ENCODE results near the gene CLSTN2. TPM values are rescaled to one million over a fixed set of nuclear protein-coding genes. Genes with fewer than 3 reads are reported as not detected.

The CLSTN2 gene
- total RNA-seq, 1 experiment from 2014 or later, result 0.84 TPM

DNA sequence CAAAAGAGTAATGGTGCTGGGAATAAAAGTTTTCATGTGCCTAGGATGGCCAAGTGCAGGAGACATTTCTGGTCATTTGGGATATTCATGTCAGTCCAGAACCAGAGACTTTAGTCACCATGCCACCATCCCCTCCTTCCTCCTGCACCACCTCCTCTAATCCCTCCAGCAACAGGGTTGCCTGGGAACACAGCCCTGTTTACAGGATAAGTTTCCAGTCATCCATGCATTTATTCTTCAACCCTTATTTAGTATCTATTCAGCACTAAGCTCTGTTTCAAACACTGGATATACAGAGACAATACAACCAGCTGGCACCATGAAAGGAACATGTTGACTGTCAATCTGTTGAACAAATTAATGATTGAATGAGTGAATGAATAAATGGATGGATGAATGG is 211.7 kb downstream of the CLSTN2 start:
- no peak for DNase-seq (ENCODE audit: low read depth)

DNA sequence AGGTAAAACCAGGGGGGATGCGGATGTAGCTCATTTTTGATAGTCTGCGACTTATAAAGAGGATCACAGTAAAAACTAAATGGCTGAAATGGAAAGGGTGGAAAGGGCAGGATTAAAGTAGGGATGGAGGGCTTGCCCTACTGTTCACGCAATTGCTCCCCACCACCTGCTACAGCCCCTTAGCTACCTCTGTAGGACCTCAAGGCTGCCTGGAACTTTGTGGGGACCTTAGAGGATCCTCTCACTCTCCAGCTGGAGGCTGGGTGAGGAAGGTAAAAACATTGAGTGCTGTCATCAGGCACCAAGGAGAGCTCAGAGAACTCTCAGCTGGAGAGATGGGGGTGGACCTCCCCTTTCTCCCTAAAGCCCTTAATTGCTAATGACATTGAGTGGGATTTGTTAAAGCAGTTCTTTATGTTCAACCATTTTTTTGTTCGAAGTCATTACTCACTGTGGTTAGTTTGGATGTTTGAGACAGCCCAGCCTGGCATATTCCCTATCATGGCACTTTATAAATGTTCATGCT is 213.0 kb downstream of the CLSTN2 start:
- no peak for DNase-seq (ENCODE audit: low read depth)

DNA sequence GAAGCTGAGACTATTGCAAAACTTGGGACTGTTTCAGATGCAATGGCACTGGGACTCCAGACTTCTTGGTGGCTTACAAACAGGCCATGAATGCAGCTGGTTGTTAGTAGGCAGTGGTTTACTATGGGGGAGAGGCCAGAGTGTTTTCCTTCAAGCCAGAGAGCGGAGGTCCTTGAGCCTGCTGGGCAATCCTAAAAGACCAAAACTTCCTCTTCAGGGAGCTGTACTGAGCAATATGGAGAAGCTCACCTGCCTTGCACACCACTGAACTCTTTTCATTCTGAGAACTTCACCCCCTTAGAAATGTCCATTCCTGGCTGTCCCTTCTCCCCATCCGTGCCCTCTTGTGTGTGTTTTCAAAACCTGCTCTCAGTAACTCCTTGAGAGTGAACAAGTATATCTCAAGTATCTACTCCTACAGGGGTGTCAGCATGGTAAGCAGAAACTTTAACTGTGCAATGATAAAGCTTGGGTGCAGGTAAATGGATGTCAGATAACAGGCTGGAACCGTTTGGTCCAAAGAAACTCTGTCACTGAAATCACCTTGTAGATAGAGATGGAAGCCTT is 213.9 kb downstream of the CLSTN2 start:
- DNase-seq (ENCODE audit: low read depth), result no peak

DNA sequence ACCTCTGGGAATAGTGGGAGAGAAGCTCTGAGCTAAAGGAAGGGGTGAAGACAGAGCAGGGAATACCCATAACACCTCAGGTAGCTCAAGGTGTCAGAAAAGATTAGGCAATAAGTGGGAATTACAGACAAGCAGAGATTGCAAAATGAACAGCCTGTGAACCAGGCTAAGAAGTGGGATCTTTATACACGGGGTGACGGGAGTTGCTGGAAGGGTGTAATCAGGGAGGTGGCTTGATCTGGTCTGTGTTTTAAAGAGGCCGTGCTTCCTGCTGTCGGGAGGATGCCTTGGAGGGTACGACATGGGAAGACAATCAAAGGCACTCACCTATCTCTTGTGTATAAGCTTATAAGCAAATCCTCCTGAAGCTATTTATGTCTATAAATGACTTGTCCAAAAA is 216.3 kb downstream of the CLSTN2 start:
- no peak for DNase-seq (ENCODE audit: low read depth)

DNA sequence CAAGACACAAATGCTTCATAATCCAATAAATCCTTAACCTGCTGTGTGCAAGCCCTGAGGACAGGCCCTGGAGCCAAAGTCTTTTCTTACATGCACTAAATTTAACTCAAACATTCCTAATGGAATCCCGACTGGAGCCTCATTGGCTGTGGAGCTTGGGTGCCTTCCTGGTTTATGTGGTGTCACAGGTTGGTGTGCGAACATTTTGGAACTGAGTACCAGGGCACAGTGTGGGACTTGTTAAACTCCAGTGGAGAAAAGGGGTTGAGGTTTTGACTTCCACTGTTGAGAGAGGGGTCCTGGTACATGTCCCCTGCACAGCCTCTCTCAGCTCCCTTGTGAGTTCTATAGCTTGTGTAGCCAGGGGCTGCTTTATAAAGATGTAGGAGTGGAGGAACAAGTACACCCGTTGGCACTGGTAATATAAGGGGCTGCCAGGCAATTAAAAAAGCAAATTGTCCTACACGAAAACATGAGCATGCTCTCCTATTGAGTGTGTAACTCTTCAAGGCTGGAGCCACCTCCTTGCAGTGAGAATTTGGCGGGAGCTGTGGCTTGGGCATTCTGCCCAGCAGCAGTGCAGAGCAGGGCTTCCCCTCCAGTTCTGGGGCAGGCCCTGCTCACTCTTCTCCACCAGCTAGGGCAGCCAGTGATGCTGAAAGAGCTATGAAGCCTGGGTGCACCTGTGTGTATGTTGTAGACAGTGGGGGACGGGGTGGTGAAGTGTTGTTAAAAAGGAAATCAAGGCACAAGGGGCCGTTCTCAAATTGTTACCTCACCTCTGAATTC is 218.1 kb downstream of the CLSTN2 start:
- DNase-seq (ENCODE audit: low read depth), result no peak

DNA sequence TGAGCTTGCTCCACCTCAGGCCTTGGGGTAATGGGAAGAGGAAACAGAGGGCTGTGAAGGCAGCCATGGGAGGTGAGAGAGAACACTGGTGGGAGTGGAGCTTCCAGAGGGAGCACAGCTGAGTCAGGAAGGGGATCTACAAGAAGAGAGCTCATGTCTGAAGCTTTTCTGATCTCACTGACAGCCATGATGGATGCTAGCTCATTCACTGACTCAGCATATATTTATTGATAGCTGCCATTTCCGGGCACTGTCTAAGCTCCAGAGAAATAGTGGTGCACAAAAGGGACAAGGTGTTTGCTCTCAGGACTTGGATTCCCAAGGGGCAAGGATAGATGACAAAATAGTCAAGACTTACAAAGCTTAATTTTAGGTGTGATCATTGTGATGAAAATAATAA is 218.8 kb downstream of the CLSTN2 start:
- no peak for DNase-seq (ENCODE audit: low read depth)

DNA sequence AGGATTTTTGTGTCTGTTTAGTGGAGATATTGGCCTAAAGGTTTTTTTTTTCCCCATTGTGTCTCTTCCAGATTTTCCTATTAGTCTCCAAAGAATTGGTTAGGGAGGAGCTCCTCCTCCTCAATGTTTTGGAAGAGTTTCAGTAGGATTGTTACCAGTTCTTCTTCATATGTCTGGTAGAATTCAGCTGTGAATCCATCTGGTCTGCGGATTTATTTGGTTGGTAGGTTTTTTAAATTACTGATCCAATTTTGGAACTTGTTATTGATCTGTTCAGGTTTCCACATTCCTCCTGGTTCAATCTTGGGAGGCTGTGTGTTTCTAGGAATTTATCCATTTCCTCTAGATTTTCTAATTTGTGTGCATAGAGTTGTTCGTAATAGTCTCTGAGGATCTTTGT is 222.2 kb downstream of the CLSTN2 start:
- no peak for DNase-seq (ENCODE audit: low read depth)

DNA sequence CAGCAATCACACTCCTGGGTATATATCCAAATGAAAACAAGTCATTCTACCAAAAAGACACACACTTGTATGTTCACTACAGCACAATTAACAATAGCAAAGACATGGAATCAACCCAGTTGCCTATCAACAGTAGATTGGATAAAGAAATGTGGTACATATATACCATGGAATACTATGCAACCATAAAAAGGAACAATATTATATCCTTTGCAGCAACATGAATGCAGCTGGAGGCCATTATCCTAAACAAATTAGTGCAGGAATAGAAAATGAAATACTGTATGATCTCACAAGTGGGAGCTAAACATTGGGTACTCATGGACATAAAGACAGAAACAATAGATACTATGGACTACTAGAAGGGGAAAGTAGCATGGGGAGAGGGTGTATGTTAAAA is 224.7 kb downstream of the CLSTN2 start:
- no peak for DNase-seq (ENCODE audit: low read depth)

DNA sequence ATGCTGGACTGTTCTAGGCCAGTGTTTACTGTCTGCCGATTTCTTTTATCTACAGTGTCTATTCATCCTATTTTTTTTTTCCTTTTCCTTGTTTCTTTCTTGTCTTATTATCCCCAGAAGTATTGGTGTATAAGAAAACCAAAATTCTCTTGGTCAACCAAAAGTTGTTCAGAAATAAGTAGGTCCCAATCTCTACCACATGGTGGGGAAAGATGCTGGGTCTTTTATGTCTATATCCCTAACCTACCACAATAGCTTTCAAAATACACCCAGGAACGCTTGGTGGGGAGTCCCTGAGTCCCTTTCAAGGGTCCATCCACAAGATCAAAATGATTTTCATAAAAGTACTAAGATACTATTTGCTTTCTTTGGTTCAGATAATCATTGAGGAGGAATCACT is 225.6 kb downstream of the CLSTN2 start:
- DNase-seq (ENCODE audit: low read depth), result no peak

DNA sequence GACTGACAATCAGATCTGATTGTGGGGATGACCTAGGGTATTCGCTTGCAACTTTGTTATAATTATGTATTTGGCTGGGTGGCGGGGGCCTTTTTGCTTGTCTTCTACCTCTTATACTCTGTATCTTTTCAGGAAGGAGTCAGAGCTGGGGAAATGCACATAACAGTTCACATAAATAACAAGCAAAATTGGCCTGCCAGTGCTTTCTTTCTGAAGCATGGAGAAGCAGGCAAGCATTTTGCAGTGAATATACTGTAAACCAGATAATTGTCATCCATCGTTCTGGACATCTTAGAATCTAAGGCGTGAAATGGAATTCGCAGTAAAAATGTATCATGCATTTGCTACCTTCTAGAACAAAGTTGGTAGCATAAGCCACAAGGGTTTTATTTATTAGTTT is 227.6 kb downstream of the CLSTN2 start:
- no peak for DNase-seq (ENCODE audit: low read depth)

DNA sequence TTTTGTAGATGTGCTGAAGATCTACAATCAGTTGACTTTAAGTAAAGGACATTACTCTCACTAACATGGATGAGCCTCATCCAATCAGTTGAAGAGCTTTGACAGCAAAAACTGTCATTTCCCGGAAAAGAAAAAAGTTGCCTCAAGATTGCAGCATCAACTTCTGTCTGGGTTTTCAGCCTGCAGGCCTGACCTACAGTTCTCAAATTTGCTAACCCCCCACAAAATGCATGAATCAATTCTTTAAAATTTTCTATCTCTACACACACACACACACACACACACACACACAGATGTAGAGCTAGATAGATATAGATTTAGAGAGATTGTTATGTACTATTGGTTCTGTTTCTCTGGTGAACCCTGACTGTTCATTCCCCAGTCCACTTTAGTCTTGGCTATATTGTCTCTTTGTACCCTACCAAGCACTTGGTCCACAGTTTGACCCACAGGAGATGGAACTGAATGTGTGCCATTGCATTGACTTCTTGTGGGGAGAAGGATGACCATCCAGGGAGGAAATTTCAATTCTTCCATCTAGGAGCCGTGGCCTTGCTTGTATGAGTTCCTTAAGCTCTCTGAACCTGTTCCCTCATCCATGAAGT is 228.3 kb downstream of the CLSTN2 start:
- no peak for DNase-seq (ENCODE audit: low read depth)

DNA sequence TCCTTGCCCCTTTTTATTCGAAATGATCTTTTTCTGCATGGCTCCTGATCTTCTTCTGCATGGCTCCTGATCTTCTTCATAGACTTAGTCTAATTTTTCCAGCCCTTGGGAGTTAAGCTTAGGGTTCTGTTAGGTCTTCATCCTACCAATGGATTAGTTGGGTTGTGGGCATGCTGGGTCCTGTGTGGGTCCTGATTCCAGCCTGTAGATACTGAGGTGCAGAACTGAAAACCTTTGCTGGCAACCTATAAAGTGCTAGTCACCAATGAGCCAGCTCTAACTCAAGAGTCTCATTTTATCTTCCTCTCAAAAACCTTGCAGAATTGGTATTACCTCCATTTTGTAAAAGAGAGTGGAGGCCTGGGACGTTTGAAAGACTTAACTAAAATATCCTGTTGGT is 229.2 kb downstream of the CLSTN2 start:
- no peak for DNase-seq (ENCODE audit: low read depth)

DNA sequence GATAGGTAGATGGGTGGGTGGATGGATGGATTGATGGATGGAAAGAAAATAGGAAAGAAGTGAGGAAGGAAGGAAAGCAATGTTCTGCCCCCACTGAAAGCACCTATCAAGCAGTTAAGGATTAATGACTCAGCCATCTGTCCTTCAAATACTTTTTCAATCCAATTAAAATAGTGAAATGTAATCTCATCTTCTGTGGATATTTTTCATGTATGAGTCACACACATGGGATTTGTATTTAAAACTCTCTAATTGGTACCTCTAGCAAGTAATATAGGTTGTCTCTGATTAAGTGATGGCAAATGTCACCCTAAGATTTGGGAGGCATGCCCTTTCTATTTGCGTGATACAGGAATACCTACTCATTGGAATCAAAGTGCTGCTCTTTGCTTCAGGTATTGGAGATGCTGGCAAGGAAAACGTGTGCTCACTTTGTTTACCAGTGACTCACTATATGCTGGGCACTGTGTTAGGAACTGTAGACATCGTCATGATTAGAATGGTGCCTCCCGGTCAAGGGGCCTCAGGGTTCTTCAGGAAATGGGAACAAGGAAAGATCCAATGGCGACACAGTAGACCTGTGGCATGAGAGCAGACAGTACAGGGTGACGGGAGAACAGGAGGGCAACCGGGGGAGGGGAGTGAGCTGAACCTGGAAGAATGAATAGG is 230.1 kb downstream of the CLSTN2 start:
- no peak for DNase-seq (ENCODE audit: low read depth)

DNA sequence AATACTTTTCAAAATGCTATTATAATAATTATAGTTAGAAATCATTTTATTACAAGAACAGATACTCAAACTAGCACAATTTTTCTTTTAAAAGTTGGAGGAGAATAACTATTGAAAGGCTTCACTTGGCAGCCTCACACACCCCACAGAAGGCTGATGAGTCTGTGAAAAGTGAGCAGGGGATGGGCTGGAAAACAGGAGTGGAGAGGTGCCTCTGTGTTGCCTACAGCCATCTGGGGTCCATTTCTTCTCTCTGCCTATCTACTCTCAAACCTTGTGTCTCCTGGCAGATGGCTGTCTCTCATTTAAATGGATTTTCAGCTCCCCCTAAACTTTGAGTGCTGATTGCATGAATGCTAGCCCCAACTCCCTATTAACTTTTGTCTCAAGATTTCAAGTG is 230.8 kb downstream of the CLSTN2 start:
- no peak for DNase-seq (ENCODE audit: low read depth)

DNA sequence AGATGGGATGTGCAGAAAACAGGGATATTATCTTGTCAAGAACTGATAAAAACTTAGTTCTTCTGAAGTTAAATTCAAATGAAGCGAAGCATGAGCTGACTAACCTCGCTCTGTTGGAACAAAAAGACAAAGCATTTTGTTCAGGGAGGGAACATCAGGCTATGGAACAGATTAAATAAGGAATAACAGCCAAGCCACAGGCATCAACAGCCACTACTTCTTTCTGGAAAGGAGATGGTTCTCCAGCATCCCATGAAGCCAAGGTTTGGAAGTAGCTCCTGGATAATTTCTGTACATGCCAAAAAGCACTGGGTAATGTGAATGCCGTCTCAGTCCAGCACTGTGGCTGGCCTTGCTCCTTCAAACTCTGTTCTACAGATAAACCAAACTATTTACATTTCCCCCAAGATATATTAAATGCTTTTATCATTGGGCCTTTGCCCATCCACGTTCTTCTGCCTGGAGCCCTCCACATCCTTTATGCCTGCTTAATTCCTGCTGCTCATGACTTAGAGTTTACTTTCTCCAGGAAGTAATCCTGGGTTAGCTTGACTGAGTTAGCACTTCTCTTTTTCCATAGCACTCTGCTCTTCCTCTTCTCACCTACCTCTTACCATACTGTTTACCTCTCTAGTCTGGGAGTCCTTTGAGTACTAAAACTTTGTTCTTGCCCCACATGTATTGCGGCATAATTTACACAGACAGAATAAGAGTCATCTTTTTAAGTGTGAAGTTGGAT is 232.0 kb downstream of the CLSTN2 start:
- DNase-seq (ENCODE audit: low read depth), result no peak

DNA sequence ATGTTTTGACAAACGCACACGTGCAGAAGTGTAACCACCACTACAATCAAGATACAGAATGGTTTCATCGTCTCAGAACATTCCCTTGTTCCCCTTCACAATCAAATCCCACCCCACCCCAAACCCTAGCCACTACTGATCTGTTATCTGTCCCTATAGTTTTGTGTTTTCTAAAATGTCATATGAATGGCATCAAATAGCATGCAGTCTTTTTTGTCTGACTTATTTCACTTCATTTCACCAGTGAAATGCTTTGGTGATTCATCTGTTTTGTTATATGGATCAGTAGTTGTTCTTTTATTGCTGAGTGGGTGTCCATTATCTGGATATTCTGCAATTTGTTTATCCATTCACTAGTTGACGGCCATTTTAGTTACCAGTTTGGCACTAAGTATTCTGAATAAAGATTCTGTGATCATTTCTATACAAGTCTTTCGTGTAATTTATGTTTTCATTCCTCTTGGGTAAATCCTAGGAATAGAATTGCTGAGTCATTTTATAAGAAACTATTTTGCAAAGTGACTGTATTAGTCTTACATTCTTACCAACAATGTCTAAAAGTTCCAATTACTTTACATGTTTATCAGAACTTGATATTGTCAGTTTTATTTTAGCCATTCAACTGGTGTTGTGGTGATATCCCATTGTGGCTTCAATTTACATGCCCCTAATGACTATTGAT is 232.8 kb downstream of the CLSTN2 start:
- DNase-seq (ENCODE audit: low read depth), result no peak

DNA sequence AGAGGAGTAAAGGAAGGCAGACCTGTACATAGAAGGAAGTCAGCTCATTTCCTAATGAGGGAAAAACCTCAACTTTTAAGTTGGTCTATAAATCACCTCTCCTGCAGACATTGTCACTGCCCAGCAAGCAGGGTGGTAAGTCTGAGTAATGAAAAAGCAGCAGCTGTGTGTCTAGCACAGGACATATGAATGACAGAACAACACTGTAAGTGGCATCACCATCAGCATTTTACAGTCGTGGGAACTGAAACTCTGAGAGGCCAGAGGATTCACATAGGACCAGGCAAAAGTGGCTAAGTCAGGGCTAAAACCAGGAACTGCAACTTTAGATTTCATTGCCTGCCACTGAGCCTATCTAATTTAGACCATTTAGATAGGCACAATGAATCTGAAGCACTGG is 235.6 kb downstream of the CLSTN2 start:
- no peak for DNase-seq (ENCODE audit: low read depth)

DNA sequence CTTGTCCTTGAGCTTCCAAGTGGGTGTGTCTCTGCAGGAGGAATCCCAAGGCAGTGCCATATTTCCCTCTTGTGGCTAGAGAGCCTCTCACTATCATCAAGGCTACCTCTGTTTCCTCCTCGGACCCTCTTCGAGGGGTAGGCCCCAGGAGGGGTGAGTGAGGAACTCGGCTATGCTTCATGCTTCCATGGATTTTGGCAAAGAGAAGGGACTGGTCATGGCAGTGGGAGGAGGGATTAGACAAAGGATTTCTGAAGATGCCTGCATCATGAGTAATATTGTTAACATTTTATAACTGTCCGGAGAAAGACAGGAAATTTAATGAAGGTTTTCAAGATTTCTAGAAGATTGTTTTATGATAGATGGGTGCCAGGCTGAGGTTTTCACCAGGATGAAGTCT is 241.5 kb downstream of the CLSTN2 start:
- DNase-seq (ENCODE audit: low read depth), result no peak

DNA sequence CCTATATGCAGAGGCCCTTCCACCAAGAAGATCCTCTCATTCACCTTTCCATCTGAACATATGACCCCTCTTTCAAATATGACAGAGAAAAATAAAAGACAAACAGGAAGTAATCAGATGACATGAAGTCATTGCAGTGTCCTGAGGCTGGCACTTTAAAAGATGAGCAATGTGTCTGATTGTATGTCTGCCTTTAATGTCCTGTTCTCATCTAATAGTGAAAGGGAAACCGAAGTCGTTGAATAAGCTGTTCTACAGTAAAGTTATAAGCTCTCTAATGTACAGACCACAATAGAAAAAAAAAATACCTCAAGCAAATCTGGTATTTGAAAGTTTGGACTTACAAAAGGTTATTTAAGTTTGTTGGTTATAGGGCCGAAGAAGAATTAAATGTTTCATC is 243.0 kb downstream of the CLSTN2 start:
- DNase-seq (ENCODE audit: low read depth), result no peak

DNA sequence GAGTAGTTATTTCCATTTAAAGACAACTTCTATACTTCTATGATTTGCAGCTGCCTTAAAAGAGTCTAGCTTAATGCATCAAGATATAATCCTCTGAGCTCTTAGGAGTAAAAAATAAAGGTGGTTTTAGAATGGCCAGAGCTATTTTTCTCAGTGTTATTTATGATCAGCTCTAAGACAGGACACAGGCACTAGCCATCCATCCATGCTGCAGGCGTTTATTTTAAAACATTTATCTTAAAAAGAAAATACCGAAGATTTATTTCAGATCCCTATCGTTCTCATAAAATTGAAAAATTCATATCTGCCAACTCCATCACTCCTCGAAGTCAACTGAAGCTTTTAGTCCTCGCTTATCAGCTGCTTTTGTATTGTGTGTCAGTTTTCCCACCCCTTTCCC is 243.5 kb downstream of the CLSTN2 start:
- no peak for DNase-seq (ENCODE audit: low read depth)

DNA sequence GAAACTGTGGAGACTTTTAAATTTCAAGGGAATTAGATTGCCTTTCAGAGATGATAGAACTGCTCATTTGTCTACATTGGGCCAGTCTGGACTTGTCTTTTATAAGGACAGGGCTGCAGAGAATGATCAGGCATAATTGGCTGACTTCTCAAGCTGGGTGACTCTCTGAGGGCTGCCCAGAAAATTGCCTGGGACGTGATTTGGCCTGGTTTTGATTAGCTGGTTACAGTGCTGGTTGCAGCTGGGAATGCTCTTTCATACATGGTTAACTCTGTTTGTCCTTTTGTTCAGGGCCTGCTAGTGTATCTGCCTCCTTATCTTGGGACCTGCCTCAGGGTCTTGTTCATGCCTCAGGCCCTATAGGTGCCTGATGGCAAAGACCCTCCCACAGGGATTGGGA is 245.6 kb downstream of the CLSTN2 start:
- no peak for DNase-seq (ENCODE audit: low read depth)

Measured in RPMI7951 (cell line).